Renal cortical epithelial cell (primary cell): Measurements from ENCODE around the gene TBC1D5. TPM values are rescaled to one million over a fixed set of nuclear protein-coding genes. Genes with fewer than 3 reads are reported as not detected.
A peak's percentile ranks its signal among the peaks of the same experiment; 100 is the strongest.

Experiments used
- DNase-seq: peaks from one replicate; pipeline ENCODE4 v3.0.0-alpha.2; 2011; ENCODE audit warnings: low read depth
- total RNA-seq: library from RNA; depleted of rRNA; stranded (reverse); fragments of >200 nt; gene quantifications from 2 replicates; pipeline ENCODE4 v1.2.3, GENCODE V29; 2014

Gene TBC1D5
- total RNA-seq, 1 donor from 2014 or later, result 92.1 TPM

DNA sequence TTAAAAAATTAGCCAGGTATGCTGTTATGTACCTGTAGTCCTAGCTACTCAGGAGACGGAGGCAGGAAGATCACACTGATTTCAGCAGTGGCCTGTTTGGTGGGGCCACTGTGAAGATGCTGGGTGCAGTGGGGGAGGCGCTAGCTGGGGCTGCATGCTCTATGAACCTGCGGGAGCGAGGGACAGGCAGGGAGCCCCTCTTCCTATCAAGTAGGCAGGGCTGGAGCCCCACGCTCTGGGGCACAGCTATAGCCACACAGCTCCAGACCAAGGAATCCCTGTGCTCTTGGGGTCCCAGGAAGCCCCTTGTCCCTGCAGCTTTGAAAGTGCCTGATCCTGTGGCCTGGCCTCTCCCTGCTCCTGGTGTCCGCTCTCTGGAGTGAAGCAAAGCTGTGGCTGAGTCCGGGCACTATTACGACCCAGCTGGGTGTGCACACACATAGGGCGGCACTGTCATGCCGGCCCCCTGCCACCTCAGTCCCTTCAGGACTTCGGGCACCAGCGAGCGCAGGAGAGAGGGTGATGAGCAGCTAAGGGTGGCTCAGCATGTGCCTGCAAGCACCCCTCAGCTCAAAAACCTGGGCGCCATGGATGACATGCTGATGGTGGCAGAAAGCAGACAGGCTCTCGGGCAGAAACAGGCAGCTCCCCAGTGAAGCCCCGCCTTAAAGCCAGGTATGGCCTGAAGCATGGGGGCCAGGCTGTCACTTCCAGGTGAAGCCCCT lies 262.6 kb downstream of the TBC1D5 start:
- DNase-seq, result no peak

DNA sequence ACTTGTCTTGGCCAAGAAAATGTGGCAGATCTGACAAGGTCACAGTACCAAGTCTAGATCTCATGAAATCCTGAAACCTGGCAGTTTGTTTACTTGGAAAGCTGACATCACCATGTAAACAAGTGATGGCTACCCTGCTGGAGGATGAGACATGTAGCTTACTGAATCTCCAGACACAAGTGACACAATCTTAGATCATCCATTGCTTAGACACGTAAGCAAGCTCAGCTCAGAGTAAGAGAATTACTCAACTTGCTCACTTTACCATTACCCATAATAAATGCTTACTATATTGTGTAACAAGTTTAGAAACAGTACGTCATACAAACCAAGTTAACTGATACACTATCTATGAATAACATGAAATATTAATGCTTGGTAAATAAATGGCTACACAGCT lies 263.8 kb downstream of the TBC1D5 start:
- peak; percentile 64 for DNase-seq

- peak; percentile 6 for DNase-seq
Measured at GRCh38 chr3:17473761-17474160, 268.7 kb downstream of the TBC1D5 start.

DNA sequence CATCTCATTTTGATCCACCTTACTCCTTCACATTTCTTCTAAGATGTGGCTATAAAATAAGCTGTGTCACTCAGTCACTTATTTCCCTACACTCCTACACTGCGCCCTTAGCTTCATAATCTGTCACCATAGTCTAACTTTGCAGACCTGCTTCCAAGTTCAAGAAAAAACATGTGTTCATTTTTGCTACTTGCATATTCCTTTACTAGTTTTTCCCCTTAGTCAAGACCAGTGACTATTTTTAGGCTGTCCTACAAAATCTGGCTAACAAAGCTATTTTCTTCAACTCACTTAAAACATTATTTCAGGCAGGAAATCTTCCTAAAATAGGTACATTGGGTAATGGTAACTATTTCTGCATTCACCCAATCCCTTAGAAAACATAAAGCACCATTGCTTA lies 272.5 kb downstream of the TBC1D5 start:
- DNase-seq, result no peak

- DNase-seq, result peak; percentile 41
Measured at GRCh38 chr3:17469520-17469919, 272.9 kb downstream of the TBC1D5 start.

- no peak for DNase-seq
Measured at GRCh38 chr3:17466028-17466427, 276.4 kb downstream of the TBC1D5 start.

GRCh38 chr3:17459470-17459993 lies 282.9 kb downstream of the TBC1D5 start:
- peak; percentile 64 for DNase-seq

- no peak for DNase-seq
Measured at GRCh38 chr3:17456650-17457049, 285.8 kb downstream of the TBC1D5 start.

GRCh38 chr3:17456046-17456445 lies 286.4 kb downstream of the TBC1D5 start:
- no peak for DNase-seq

- no peak for DNase-seq
Measured at GRCh38 chr3:17444865-17445264, 297.6 kb downstream of the TBC1D5 start.

DNA sequence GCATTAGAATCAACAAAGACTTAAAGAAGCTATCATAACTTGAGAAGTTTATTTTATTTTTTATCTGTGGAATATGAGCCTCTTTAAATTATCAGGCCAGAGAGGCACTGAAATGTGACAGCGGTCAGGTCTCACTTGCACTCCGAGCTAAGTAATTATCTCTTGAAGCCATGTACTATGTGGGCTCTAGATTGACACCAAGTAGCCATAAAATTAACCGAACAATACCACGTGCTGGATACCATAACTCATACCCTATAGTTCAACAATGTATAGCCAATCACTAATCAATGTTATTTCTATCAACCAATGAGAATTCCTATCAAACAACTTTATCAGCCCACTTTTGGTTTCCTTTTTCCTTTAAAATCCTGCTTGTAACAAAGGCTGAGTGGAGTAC lies 299.3 kb downstream of the TBC1D5 start:
- DNase-seq, result no peak

- peak; percentile 77 for DNase-seq
Measured at GRCh38 chr3:17442332-17443049, 299.9 kb downstream of the TBC1D5 start.

DNA sequence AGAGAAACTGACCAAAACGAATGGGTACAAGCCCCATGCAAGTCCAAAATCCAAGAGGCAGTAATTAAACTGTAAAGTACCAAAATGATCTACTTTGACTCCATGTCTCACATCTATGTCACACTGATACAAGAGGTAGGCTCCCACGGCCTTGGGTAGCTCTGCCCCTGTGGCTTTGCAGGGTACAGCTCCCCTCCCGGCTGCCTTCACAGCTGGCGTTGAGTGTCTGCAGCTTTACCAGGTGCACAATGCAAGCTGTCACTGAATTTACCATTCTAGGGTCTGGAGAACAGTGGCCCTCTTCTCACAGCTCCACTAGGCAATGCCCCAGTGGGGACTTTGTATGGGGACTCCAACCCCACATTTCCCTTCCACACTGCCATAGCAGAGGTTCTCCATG lies 308.6 kb downstream of the TBC1D5 start:
- no peak for DNase-seq

DNA sequence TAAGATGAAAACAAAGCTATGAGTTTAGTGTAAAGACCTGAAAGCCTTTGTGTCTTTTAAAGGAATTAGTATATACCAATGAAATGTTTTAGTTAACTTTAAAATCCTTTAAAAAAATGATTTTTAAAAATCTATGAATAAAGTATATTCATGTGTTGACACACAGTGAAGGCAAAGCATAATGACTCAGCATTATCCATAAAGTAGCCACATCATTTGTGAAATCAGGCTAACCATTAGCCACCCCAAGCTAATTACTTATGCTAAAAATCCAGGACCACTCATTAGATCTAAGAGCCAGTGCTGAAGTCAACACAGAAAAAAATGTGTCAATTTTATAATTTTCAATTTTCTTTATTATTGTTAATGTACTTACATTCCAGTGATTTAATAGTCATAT lies 310.2 kb downstream of the TBC1D5 start:
- DNase-seq, result peak; percentile 57

DNA sequence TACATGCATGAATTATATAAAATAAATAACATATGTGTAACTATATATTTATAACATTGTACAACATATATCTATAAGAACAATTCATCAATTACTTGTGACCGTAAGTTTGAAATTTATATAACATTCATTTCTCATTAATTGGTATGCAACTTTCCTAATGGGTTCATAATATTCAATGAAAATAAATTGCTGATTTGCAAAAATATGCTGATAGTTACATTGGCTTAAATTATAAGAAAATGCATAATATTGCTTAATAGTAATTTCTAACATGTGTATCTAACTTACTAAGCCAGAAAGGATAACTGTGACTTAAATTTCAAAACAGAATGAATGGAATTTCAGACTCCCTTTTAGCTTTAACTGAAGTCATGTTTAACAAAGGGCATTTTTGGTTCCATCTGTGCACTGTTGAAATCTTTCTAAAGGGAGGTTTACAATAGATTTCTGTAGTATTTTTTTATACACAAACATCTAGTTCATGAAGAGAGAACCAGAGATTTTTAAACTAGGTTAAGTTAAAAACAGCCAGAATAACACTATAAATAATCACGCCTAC lies 310.9 kb downstream of the TBC1D5 start:
- no peak for DNase-seq

- DNase-seq, result peak; percentile 66
Measured at GRCh38 chr3:17431004-17431403, 311.4 kb downstream of the TBC1D5 start.

DNA sequence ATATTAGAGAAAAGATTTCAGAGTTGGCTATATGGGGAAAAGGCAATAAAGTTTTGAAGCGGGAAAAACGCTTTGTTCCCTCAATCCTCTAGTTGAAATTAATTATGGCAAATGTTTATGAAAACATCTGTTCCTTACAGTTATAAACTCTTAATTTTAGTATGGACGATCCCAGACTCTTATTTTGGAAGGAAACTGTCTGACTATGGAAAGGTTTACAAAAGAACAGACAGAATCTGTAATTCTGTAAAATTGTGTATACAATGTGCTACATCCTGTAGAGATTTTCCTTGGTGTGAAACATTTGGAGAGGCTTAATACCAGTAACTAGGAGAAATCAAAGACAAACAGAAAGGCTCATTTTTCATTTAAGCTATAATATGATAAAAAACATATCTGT lies 311.8 kb downstream of the TBC1D5 start:
- DNase-seq, result no peak

DNA sequence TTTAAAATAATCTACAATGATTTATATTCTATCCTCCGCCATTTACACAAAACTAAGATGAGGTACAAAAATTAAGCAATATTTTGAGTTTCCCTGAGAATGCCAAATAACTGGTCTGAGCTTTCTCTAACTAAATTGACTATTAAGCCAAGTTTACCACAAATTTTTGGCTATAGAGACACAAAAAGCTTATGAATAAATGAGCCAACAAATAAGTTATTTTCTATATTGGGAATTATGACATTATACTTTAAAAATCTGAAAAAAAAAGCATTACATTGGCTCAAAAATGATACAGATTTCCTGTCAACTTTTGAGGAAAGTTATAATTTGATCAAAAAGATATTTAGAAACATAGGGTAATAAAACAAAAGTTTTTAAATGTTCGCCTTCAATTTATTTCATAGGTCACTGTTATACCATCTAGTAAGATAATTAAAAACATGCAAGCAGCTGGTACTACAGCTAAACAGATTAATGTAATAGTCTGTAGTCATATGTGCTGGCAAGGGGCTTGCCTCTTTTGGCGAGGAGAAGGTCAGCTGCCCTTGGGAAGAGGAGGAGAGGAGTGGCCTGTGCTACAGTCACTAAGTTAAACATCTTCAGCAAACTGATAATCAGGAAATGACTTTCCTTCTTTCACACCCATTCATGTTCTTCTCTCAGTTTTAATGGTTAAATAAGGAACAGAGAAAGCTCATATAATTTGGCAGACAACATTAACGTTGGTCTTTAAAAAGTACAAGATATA lies 318.5 kb downstream of the TBC1D5 start:
- no peak for DNase-seq

- DNase-seq, result no peak
Measured at GRCh38 chr3:17422636-17423035, 319.8 kb downstream of the TBC1D5 start.

DNA sequence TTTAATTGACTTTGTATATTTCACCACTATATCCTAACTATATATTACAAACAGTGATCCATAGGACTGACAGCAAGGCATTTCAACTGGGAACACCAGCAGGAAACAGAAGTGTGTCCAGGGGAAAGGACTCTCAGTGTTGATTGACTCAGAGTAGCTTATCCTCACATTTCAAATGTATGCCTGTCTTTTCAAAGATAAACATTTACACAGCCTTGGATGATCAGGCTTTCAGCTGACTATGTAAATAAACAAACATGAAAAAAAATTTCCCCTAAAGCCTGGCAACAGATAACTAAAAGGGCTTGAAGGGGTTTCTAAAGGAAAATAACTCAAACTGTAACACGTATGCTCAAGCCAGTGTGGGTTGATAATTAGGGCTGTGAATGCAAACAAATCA lies 321.8 kb downstream of the TBC1D5 start:
- no peak for DNase-seq

DNA sequence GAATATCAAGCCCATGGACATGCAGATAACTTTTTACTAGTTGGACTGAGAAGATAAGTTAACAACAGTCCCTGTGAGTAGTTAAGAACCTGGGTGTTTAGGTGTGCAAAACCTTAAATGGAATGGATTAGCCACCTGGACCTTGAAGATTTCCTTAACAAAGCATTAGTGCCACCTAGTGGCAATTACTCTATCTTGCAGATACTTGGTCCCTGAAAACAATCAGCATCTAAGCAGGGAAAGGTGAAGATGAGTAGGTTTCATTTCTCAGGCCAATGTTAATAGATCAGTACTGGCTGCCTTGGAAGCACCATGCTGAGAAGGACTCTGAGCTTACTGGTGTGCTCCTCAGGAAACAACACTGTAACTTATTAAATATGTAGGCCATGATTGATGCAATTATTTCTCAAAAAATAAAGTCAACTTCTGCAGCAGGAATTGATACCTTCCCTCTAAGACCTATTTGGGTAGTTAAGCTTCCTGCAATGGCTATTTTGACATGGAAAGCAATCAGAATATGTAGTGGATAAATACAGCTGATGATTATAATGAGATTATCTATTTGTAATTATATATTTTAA lies 329.4 kb downstream of the TBC1D5 start:
- DNase-seq, result peak; percentile 78
